Stimulated activated CD4-positive, alpha-beta T cell treated with anti-CD3 and anti-CD28 coated beads, Interleukin-2, amount 100 ng/mL, for 4 hours (primary cell): ENCODE measurements around the gene KCNB1.

Experiments
- DNase-seq: peaks from one replicate; pipeline ENCODE4 v3.0.0-alpha.2; 2020; ENCODE audit warnings: low read depth

Gene KCNB1

DNA sequence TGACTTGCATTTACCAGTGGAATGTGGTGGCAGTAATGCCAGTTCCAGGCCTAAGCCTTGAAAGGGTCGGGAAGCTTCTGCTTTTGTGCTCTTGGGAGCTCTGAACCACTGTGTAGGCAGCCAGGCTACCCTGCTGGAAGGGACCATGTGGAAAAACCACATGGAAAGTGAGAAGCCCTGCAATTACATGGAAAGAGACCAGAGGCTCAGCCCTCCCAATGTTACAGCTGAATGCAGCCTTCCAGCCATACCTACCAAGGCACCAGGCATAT lies 14.9 kb upstream of the KCNB1 start:
- DNase-seq = no peak

DNA sequence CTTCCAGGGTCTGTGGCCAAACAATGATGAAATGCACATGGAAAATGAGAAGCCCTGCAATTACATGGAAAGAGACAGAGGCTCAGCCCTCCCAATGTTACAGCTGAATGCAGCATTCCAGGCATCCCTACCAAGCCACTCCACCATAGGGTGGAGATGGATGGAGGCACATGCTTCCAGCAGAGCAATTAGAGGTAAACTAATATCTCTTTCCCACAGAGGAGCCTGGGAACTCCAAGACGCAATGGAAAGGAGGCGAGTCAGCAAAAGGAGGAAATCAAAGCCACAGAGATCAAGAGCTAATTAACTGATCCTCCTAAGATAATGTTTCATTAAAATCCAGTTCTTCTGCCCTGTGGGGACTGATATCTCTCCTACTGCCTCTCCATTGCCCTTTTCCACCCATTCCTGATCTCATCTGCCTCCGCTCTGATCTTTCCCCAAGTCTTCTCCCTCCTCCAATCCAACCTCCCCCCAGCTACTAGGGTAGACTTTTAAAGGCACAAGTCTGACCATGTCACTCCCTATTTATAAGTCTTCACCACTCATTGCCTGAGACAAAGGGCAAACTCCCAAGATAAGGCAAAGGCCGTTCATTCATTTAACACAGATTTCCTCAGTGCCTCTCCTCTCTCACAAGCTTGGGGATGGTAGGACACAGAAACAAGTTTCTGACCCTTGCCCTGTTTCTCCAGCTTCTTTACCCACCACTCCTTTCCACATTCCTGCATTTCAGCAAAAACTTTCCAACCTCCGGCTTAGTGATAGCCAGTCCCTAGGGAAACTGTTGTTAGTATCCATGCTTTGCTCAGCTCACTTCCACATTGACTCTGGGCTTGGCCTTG lies 14.3 kb upstream of the KCNB1 start:
- DNase-seq = no peak

DNA sequence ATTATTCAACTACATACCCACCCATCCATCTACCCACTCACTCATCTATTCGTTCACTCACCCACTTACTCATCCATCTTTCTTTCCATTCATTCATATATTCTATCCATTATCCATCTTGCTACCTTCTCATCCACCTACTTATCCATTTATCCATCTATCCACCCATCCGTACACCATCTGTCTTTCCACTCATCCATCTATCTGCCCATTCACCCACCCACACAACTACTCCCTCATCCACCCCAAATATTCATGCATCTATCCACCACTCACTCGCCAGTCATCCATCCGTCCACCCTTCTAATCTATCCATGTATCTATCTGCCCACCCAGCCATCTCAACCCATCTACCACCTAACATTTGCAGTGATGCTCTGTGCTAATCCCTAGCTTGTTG lies 13.6 kb upstream of the KCNB1 start:
- DNase-seq = no peak

DNA sequence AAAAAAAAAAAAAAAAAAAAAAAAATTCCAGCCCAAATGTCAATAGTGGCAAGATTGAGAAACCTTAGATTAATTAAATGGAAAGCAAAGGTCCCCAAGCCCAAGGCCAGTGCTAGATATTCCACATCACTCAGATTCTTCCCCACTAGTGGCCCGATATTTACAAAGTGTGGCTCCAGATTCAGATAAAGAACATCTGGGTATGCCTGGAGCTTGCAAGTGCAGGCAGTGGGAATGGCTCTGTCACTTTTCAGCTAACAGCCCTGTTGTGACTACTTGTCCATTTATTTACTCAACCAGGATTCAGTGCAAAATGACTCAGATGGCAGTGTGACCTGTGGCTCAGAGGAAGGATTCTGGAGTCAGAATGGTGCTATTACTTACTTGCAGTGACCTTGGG lies 8.2 kb upstream of the KCNB1 start:
- DNase-seq = no peak

DNA sequence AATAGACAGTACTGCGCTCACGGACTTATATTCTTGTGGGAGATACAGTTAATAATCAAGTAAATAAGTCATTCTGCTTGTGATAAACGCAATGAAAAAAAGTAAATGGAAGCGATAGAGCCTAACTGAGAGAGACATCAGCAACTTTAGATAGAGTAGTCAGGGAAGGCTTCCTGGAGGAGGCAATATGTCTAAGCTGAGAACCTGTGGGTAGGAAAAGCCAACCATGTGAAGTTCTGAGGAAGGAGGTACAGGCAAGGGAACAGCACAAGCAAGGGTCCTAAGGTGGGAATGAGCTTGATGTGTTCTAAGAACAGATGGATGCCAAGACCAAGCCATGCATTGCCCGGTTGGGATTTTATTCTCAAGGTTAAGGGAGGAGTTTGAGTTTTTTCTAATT lies 7.2 kb upstream of the KCNB1 start:
- DNase-seq = no peak

DNA sequence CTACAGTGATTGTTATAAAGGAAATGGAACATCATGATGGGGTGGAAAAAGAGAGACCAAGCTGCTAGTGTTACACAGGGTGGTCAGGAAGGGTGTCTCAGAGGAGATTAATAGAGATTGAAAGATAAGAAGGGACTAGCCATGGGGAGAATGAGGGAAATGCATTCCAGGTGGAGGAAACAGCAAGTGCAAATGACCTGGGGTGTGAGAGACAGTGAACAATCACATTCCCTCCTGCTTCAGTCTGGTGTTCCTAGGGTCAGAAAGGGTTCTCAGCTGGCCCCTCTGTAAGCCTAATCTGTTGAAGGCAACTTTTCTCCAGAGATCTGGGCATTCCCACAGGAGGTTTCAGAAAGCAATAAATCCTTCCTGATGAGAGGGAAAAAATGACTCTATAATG lies 3.6 kb upstream of the KCNB1 start:
- DNase-seq = no peak

DNA sequence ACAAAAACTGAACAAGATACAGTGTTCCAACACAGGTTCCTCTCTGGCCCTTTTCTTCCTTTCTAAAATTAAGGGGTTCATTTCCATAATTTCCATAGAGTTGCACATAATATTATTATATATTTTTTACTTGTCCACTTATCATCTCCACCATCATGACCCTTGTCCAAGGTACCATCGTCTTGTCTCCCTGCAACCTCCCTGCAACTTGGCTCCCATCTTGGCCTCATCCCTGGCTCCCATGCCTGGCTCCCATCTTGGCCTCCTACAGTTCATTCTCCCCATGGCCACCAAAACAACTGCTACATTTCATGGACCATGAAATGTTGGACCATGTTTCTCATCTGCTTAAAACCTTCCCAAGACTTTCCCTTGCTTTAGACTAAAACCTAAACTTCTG lies 3.1 kb upstream of the KCNB1 start:
- DNase-seq = no peak

DNA sequence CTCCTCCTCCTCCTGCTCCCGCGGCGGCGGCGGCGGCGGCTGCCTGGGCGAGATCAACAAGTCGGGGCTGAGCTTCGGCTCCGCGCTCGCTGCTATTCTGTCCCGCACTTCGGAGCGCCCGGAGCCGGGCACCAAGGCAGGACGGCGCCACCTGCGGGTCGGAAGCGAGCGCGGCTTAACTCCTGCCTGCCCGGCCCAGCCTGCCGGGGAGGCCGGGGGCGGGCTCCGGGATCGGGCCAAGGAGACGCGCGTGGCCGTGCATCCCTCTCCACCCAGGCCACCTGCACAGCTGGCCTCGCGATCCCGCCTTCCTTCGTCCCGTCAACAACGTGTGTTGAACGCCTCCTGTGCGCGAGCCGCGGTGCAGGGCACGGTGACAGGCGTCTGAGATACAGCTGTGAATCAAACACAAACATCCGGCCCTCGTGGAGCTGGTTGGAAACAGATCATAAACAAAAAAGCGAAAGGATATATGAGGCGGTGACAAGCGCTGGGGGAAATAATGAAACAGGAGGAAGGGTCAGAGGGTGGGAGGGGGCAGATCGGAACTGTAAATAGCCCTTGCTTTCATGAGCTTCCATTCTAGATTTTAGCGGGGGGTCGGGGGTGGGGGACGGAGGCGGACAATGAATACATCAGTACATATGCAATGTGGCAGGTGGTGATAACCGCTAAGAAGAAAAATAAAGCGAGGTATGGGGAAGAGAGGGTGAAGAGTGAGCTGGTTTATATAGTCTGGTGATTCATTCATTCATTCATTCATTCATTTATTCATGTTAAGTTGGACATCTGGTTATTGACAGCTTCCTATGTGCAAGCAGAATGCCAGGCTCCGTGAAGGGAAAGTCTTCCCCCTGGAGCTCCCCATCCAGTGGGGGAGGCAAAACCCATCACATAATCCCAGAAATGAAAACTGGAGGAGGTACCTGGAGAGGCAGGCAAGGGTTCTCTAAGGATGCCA lies 2.0 kb upstream of the KCNB1 start:
- peak; percentile 30 for DNase-seq

DNA sequence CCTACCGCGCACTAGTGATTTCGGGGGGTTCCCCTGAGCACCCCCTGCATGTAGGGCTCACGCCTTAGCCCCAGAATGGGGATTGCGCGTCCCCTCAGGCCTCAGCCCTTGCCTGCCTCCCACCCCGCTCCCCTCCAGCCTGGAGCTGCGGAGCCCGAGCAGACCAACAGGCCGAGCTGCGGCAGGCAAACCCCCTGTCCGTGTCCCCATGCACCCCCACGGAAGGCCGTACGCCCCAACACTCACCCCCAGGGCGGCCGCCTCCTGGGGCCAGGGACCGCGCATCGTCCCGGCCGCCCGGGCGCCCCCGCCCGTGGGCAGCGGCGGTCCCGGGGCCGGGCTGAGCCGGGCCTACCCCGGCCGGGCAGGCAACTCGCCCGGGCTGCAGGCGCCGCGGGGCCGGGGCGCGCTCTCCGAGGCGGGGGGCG lies 1.2 kb upstream of the KCNB1 start:
- DNase-seq = no peak

DNA sequence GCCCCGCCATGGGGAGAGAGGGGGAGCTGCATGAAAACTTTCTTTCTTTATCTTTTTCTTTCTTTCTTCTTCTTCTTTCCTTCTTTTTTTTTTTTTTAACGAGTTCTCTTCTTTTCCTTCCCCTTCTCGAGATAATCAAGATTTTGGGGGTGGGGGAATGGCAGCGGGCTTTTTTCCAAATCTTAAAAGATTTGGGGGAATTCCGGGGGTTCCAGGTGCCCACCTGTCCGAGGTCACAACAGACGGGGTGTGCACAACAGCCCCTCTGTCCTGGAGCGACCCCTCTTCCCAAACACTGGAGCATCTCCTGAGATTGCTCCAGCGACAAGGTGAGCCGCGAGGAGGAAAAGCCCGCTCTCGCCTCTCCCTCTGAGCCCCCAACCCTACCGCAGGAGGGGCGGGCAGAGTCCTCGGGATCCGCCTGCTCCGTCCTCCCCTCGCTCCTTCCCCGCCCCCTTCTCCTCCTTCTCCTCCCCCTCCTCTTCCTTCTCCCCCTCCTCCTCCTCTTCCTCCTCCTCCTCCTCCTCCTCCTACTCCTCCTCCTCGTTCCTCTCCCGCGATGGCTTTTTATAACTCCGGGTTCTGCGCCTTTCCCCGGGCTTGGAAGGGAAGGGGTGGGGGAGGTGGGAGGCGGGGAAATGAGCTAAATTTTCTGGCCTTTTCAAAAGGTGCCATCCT lies 689 bp upstream of the KCNB1 start:
- DNase-seq = no peak

DNA sequence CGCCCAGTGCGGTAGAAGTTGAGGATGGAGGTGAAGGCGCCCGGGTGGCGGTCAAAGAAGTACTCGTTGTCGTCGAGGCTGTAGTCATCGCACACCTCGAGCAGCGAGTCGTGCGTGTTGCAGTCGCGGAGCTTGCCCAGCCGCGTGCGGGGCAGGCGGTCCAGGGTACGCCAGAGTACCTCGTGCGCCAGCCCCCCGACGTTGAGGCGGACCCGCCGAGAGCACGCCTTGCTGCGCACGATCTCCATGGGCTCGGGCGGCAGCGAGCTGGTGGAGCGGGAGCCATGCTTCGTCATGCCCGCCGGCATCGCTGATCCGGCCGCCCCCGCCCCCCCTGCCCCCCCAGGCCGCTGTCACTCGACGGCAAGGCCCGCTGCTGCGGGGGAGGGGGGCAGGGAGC lies 295 bp downstream of the KCNB1 start:
- no peak for DNase-seq

DNA sequence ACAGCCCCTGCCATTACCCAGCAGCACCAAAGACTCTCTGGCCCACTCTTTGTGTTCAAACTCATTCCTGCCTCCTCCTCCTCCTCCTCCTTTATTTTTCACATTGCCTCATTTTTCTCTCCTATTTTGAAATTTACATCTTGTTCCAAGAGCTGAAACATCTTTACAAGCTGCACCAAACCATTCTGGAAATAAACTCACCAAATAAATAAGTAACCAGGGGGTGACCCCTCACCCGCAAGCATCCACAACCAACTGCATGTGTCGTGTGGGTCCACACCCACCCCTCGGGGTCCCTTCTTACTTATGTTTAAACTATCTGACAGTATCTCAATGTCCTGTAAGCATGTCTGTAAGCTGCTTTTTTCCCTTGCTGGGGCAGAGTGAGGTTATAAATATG lies 1.4 kb downstream of the KCNB1 start:
- no peak for DNase-seq

DNA sequence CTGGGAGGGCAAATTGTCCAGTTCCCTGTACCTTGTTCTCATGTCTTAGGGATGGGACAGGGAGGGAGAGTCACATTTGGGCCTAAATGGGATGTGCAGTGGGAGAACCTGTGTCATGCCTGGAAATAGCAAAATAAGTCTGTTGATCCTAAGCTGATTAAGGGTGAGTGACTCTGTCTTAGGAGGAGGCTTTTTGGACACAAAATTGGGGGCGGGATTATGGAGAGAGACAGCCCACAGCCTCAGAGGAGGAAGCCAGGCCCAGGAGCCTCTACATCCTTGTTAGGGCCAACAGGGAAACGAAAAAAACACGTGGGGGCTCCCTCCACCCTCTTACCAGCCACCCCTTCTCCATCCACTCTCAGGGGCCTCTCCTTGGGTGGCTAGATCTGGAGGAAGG lies 2.2 kb downstream of the KCNB1 start:
- DNase-seq = no peak

DNA sequence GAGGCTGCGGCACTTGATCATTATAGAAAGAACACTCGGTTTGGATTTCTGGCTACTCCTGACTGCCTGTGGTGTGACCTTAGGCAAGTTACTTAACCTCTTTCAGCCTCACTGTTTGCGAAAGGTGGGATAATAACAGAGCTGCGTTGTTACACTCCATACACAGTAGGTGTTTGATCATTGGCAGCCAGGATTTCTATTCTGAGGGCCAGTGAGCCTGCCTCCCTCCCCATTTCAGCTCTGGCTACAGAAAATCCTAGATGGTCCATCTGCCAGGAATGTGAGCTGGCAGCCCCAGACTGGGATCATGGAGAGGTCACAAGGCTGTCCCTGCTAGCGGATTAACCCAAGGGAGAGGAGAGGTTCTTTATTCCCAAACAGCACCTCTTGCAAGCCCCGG lies 2.7 kb downstream of the KCNB1 start:
- DNase-seq = no peak

DNA sequence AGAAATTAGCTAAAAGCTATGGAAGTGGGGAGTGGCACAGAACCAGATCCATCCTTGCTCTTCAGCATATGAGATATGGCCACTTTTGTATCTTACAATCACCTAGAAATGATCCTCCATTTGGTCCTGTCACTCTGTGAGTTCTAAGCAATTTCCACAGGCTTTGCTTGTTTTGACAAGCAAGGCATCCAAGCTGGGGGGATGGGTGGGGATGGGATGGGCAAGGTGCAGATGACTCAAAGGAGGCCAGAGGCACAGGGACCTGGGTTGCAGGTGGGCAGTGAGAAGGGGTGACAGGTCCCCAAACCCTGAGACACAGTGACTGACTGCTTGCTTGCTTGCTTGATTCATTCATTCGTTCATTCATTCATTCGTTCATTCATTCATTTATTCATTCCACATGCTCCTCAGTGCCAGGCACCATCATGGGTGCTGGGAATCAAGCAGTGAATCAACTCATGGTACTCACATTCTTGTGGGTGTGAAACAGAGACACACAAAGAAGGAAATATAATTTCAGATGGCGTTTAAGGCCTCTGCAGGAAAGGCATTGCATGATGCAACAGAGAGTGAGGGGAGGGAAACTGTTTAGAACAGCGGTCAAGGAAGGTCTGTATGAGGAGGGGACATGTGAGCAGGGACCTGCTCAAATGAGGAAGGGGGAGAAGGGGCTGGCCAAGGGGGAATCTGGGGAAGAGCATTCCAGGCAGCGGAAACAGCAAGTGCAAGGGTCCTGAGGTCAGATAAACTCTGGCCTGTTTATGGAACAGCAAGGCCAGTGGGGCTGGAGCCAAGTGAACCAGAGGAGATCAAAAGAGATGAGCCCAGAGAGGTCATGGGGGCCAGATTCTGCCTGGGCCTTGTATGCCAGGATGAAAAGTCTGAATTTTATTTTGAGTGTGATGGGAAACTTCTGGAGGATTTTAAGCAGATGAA lies 3.4 kb downstream of the KCNB1 start:
- DNase-seq = no peak

DNA sequence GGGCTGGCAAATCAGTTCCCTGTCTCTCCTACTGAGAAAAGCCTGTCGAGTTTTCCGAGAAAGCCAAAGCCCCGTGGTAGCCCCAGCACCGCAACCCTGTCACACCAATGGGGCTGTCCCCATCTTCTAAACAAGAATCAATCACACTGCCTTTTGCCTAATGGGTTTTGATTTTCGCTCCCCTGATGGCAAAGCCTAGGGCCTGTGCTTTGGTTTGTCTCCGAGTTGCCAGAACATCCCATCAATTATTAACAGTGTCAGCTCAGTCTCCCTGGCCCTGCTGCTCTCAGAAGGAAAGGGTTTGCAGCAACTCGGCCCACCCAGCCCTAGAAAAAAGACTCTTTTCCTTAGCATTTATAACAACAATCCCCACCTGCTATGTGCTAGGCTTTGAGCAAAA lies 4.2 kb downstream of the KCNB1 start:
- no peak for DNase-seq

DNA sequence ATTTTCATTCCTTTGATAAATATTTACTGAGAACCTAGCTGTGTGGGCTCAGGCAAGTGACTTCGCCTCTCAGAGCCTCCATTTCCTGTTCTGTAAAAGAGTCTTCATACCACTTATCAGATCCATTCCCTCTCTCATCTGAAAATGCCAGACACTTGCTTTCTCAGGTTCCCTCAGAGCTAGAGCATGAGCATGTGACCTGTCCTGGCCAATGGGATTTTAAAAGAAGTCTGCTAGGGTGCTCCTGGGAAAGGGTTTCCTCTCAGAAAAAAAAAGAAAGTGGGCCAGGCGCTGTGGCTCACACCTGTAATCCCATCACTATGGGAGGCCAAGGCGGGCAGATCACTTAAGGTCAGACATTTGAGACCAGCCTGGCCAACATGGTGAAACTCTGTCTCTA lies 5.3 kb downstream of the KCNB1 start:
- DNase-seq = no peak

DNA sequence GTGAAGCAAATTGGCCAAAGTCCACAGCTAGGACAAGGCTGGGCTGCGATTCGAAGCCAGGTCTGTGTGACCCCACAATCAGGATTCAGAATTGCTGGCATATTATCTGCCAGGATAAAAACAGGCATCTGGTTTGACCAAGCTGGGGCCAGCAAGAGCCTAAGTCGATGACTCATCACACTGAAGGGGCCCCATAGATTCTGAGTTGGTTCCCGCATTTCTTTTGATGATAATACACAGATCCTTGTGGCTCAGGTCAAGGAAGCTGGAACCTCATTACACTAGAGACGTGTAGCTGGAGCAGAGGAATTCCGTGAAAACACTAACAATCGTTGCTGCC lies 6.5 kb downstream of the KCNB1 start:
- DNase-seq = no peak

DNA sequence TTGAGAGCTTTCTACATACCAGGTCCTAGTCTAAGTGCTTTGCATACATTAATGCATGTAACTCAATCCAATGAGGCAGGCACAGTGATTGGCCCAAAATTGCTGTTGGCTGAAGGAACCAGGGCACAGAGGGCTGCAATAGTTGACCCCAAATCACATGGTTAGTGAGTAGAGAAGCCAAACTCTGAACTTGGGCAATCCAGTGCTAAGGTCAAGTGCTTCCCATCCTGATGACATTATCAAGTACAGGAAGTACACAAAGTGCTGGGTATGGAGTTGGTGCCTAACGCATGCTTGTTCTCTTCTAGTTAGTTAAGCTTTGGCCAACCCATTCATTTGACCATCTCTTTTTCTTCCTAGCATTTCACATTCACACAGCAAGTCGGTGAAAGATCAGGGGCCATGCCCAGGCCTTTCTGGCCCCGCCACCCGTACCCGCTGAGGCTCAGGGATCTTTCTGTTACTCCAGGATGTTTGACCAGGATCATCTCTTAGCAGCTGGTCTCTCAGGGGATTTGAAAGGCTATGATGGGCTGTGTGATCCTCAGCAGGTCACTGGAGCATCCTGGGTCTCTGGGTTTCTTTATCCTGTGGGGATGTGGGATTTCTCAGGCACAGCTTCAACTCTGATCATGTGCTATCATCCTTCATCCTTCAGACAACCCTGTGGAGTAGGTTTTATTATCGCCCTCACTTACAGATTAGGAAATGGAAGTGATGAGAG lies 7.0 kb downstream of the KCNB1 start:
- DNase-seq = no peak

DNA sequence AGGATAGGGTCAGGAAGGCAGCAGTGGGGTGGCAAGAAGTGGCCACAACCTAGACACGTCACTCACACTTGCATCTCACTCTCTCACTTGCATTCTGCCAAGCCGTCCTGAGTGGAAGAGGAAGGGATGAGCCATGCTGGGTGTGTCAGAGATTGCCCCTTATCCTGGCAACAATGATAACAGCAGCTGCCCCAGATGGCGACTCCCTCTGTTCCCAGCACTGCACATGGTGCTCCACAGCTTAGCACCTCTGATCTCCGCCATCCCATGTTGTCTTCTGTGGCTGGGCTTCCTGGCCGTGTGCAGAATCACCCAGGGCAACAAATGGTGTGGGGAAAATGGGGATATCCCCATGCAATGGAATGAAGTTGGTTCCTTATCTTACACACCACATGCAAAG lies 11.1 kb downstream of the KCNB1 start:
- DNase-seq = no peak

DNA sequence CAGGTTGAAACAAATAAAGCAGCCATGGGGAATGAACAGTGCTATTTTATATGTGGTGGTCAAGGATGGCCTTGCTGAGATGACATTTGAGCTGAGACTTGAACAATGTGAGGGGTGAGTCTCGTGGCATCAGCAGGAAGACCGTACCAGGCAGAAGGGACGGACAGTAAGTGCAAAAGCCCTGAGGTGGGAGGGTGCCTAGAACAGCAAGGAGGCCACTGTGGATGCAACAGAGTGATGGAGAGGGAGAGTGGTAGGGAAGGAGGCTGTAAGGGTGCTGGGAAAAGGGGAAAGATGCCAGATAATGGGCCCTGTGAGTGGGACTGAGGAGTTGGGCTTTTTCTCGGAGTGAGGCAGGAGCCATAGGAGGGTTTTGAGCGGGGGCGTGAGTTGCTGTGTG lies 11.5 kb downstream of the KCNB1 start:
- DNase-seq = no peak
